Activated CD8-positive, alpha-beta memory T cell treated with anti-CD3 and anti-CD28 coated beads for 4 hours (primary cell): Measurements from ENCODE around the gene ATP5F1D.

Experiments
- DNase-seq, 2 donors: peaks; one replicate each; pipeline ENCODE4 v3.0.0-alpha.2; 2020; ENCODE audit warnings: low read depth in 2 of 2

Gene ATP5F1D

DNA sequence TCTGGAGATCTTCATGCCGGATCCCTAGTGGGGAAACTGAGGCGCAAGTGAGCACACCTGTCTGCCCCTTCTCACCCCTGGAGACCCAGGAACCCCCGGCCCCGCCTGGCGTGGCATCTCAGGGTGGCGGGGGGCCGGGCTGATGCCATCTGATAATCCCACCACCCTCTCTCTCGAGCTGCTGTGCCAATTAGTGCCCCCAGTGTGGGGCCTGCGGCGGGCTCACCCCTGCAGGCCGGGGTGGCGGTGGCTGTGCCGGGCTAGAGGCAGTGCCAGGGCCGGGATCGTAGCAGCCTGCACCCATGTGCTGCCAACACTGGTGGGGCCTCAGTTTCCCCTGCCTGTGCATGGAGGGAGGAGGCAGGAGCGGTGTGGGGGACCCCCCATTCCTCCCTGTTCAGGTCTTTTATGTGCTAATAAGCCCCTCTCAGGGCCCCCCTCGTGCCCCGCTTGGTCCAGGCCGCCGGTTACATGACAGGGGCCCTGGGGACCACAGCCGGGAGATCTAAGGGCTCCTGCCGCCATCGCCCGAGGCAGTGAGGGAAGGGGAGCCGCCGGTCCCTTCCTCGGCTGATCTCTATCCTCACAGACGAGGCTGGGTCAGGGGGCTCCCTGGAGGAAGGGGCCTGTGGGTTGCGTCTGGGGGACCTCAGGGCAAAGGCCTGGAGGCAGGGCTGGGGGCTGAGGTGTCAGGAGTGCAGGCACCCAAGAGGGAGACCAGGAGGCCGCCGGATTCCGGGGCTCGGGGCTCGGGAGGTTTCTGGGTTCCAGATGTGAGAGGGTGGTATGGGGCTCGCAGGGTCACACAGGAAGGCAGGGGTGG is 52.4 kb downstream of the ATP5F1D start:
- DNase-seq: no peak
